ENCODE measurements around the gene KLHL12.
"Not testable (repeated sequence)": the region's sequence is repeated elsewhere in the genome, so short reads cannot be mapped to it uniquely, and the experiment has no call there.

Gene KLHL12

GRCh38 chr1:202934755-202935154, 7.7 kb upstream of the KLHL12 start:
- no peaks in the 10 kb centered on the region for H3K27me3 ChIP-seq (replicated peaks; ENCODE audit: control insufficient read depth, insufficient read depth, low read length, poor library complexity, severe bottlenecking)
- no peak overlapping the region for H3K27ac ChIP-seq (ENCODE audit: insufficient read depth, low read length, poor library complexity, severe bottlenecking)
- H3K4me3 ChIP-seq (ENCODE audit: insufficient read depth, low read depth, low read length, poor library complexity, severe bottlenecking): no peak overlapping the region
- no peaks in the 10 kb centered on the region for H3K36me3 ChIP-seq (ENCODE audit: control insufficient read depth, insufficient read depth, low read length)
- no peak for DNase-seq
- H3K4me1 ChIP-seq (ENCODE audit: control insufficient read depth, insufficient read depth, low read length, poor library complexity, severe bottlenecking): no peaks in the 10 kb centered on the region
- no peaks in the 10 kb centered on the region for H3K9me3 ChIP-seq (ENCODE audit: control insufficient read depth, low read length)

DNA sequence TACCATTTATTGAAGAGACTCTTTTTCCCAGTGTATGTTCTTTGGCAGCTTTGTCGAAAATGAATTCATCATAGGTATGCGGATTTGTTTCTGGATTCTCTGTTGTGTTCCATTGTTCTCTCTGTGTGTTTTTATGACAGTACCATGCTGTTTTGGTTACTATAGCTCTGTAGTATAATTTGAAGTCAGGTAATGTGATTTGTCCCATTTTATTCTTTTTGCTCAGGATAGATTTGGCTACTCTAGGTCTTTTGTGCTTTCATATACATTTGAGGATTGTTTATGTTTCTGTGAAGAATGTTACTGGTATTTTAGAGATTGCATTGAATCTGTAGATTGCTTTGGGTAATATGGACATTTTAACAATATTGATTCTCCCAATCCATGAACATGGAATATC, 5.4 kb upstream of the KLHL12 start:
- H3K27me3 ChIP-seq (replicated peaks; ENCODE audit: control insufficient read depth, insufficient read depth, low read length, poor library complexity, severe bottlenecking): no peaks in the 10 kb centered on the region

DNA sequence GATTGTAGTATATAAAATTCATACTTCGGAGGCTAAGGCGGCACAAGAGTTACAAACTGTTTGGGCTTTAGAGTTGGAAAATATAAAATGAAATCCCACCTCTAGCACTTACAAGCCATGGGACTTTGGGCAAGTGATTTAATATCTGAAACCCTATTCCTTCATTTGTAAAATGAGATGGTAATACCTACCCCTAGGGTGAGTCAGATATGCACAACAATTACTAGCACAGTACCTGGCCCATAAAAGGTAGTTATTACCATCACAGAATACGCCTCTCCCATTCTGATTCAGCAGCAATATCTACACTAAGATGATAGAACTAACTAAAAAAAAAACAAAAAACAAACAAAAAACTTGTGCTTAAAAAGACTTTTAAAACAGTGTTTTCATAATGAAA, 3.5 kb downstream of the KLHL12 start:
- Histone ChIP-seq H3K4me3 (ENCODE audit: insufficient read depth, low read depth, low read length, poor library complexity, severe bottlenecking) (no peak overlapping the region), H3K36me3 (ENCODE audit: control insufficient read depth, insufficient read depth, low read length) (peaks cover 19% of the 10 kb centered on the region), H3K4me1 (ENCODE audit: control insufficient read depth, insufficient read depth, low read length, poor library complexity, severe bottlenecking) (peaks cover 7% of the 10 kb centered on the region), H3K9me3 (ENCODE audit: control insufficient read depth, low read length) (no peaks in the 10 kb centered on the region), H3K27ac (ENCODE audit: insufficient read depth, low read length, poor library complexity, severe bottlenecking) (no peak overlapping the region), H3K27me3 (replicated peaks; ENCODE audit: control insufficient read depth, insufficient read depth, low read length, poor library complexity, severe bottlenecking) (no peaks in the 10 kb centered on the region)
- no peak for DNase-seq

More for the DNA sequence above, 5.4 kb upstream of the KLHL12 start:
- Histone ChIP-seq H3K4me1 (ENCODE audit: control insufficient read depth, insufficient read depth, low read length, poor library complexity, severe bottlenecking) (no peaks in the 10 kb centered on the region), H3K9me3 (ENCODE audit: control insufficient read depth, low read length) (no peaks in the 10 kb centered on the region), H3K4me3 (ENCODE audit: insufficient read depth, low read depth, low read length, poor library complexity, severe bottlenecking) (no peak overlapping the region), H3K36me3 (ENCODE audit: control insufficient read depth, insufficient read depth, low read length) (no peaks in the 10 kb centered on the region), H3K27ac (ENCODE audit: insufficient read depth, low read length, poor library complexity, severe bottlenecking) (no peak overlapping the region)
- DNase-seq: no peak

- H3K9me3 ChIP-seq (ENCODE audit: control insufficient read depth, low read length): no peaks in the 10 kb centered on the region
- no peaks in the 10 kb centered on the region for H3K4me1 ChIP-seq (ENCODE audit: control insufficient read depth, insufficient read depth, low read length, poor library complexity, severe bottlenecking)
- H3K4me3 ChIP-seq (ENCODE audit: insufficient read depth, low read depth, low read length, poor library complexity, severe bottlenecking): no peak overlapping the region
- no peak for DNase-seq
- H3K27me3 ChIP-seq (replicated peaks; ENCODE audit: control insufficient read depth, insufficient read depth, low read length, poor library complexity, severe bottlenecking): no peaks in the 10 kb centered on the region
- peaks cover 52% of the 10 kb centered on the region for H3K36me3 ChIP-seq (ENCODE audit: control insufficient read depth, insufficient read depth, low read length)
- H3K27ac ChIP-seq (ENCODE audit: insufficient read depth, low read length, poor library complexity, severe bottlenecking): no peak overlapping the region
These were observed 7.4 kb downstream of the KLHL12 start for GRCh38 chr1:202919615-202920014.

DNA sequence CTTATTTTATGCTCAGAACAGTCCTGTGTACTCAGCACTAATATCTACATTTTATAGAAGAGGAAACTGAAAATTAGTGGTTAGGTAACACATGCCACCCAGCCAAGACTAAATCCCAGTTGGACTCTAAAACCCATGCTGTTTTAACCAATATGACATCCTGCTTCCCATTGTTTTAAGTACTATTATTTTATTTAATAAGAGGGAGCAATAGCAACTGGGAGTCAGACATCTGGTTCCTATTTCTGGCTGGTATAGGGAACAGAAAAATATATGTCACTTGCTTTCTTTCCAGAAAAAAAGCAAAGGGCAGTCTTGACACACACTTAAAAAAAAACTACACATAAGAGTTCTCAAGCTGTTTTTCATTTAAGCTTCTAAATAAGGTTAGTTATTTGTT, 11.9 kb downstream of the KLHL12 start:
- DNase-seq: no peak
- Histone ChIP-seq H3K27me3 (replicated peaks; ENCODE audit: control insufficient read depth, insufficient read depth, low read length, poor library complexity, severe bottlenecking) (no peaks in the 10 kb centered on the region), H3K27ac (ENCODE audit: insufficient read depth, low read length, poor library complexity, severe bottlenecking) (no peak overlapping the region), H3K4me1 (ENCODE audit: control insufficient read depth, insufficient read depth, low read length, poor library complexity, severe bottlenecking) (no peaks in the 10 kb centered on the region), H3K9me3 (ENCODE audit: control insufficient read depth, low read length) (no peaks in the 10 kb centered on the region), H3K36me3 (ENCODE audit: control insufficient read depth, insufficient read depth, low read length) (peaks cover 67% of the 10 kb centered on the region), H3K4me3 (ENCODE audit: insufficient read depth, low read depth, low read length, poor library complexity, severe bottlenecking) (no peak overlapping the region)

DNA sequence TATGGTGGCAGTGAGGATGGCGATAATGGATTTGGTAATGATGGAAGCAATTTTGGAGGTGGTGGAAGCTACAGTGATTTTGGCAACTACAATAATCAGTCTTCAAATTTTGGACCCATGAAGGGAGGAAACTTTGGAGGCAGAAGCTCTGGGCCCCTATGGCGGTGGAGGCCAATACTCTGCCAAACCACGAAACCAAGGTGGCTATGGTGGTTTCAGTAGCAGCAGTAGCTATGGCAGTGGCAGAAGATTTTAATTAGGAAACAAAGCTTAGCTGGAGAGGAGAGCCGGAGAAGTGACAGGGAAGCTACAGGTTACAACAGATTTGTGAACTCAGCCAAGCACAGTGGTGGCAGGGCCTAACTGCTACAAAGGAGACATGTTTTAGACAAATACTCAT, 14.6 kb downstream of the KLHL12 start:
- H3K36me3 ChIP-seq (ENCODE audit: control insufficient read depth, insufficient read depth, low read length): peaks cover 71% of the 10 kb centered on the region
- H3K27me3 ChIP-seq (replicated peaks; ENCODE audit: control insufficient read depth, insufficient read depth, low read length, poor library complexity, severe bottlenecking); DNase-seq; H3K9me3 ChIP-seq (ENCODE audit: control insufficient read depth, low read length); H3K4me3 ChIP-seq (ENCODE audit: insufficient read depth, low read depth, low read length, poor library complexity, severe bottlenecking); H3K4me1 ChIP-seq (ENCODE audit: control insufficient read depth, insufficient read depth, low read length, poor library complexity, severe bottlenecking); H3K27ac ChIP-seq (ENCODE audit: insufficient read depth, low read length, poor library complexity, severe bottlenecking): not testable (repeated sequence)

GRCh38 chr1:202909494-202909893, 17.5 kb downstream of the KLHL12 start:
- DNase-seq: no peak
- Histone ChIP-seq H3K4me3 (ENCODE audit: insufficient read depth, low read depth, low read length, poor library complexity, severe bottlenecking) (no peak overlapping the region), H3K27me3 (replicated peaks; ENCODE audit: control insufficient read depth, insufficient read depth, low read length, poor library complexity, severe bottlenecking) (no peaks in the 10 kb centered on the region), H3K36me3 (ENCODE audit: control insufficient read depth, insufficient read depth, low read length) (peaks cover 58% of the 10 kb centered on the region), H3K9me3 (ENCODE audit: control insufficient read depth, low read length) (no peaks in the 10 kb centered on the region), H3K27ac (ENCODE audit: insufficient read depth, low read length, poor library complexity, severe bottlenecking) (no peak overlapping the region), H3K4me1 (ENCODE audit: control insufficient read depth, insufficient read depth, low read length, poor library complexity, severe bottlenecking) (no peaks in the 10 kb centered on the region)

DNA sequence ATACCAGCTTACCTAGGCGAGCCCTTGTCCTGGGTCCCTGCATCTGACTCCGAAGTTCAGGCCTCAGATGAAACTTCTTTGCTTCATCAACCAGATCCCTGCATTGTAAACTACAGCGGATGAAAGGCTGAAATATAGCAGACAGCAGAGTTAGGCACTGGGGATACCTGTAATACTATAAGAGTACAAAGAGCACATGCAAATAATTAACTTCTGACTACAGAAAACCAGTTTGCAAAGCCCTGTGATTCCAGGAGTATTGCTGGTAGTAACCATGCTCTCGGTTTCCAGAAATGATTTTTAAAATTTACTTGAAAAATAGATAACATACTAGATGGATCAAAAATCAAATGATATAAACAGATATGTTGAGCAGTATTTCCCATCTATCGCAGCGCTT, 18.0 kb downstream of the KLHL12 start:
- H3K36me3 ChIP-seq (ENCODE audit: control insufficient read depth, insufficient read depth, low read length): peaks cover 58% of the 10 kb centered on the region
- H3K4me1 ChIP-seq (ENCODE audit: control insufficient read depth, insufficient read depth, low read length, poor library complexity, severe bottlenecking): no peaks in the 10 kb centered on the region
- no peak for DNase-seq
- no peaks in the 10 kb centered on the region for H3K27me3 ChIP-seq (replicated peaks; ENCODE audit: control insufficient read depth, insufficient read depth, low read length, poor library complexity, severe bottlenecking)
- no peak overlapping the region for H3K4me3 ChIP-seq (ENCODE audit: insufficient read depth, low read depth, low read length, poor library complexity, severe bottlenecking)
- no peak overlapping the region for H3K27ac ChIP-seq (ENCODE audit: insufficient read depth, low read length, poor library complexity, severe bottlenecking)
- H3K9me3 ChIP-seq (ENCODE audit: control insufficient read depth, low read length): no peaks in the 10 kb centered on the region

GRCh38 chr1:202905331-202905730, 21.7 kb downstream of the KLHL12 start:
- Histone ChIP-seq H3K27ac (ENCODE audit: insufficient read depth, low read length, poor library complexity, severe bottlenecking) (no peak overlapping the region), H3K27me3 (replicated peaks; ENCODE audit: control insufficient read depth, insufficient read depth, low read length, poor library complexity, severe bottlenecking) (no peaks in the 10 kb centered on the region), H3K4me3 (ENCODE audit: insufficient read depth, low read depth, low read length, poor library complexity, severe bottlenecking) (no peak overlapping the region), H3K9me3 (ENCODE audit: control insufficient read depth, low read length) (no peaks in the 10 kb centered on the region), H3K4me1 (ENCODE audit: control insufficient read depth, insufficient read depth, low read length, poor library complexity, severe bottlenecking) (no peaks in the 10 kb centered on the region), H3K36me3 (ENCODE audit: control insufficient read depth, insufficient read depth, low read length) (peaks cover 41% of the 10 kb centered on the region)
- no peak for DNase-seq

DNA sequence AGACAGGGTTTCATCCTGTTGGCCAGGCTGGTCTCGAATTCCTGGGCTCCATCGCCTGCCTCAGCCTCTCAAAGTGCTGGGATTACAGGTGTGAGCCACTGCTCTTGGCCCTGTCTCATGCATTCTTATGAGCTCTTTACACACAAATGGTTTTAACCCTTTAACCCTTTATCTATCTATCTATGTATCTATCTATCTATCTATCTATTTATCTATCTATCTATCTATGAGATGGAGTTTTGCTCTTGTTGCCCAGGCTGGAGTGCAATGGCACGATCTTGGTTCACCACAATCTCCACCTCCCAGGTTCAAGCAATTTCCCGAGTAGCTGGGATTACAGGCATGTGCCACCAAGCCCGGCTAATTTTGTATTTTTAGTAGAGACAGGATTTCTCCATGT, 23.2 kb downstream of the KLHL12 start:
- not testable (repeated sequence) for H3K4me3 ChIP-seq (ENCODE audit: insufficient read depth, low read depth, low read length, poor library complexity, severe bottlenecking); DNase-seq; H3K27me3 ChIP-seq (replicated peaks; ENCODE audit: control insufficient read depth, insufficient read depth, low read length, poor library complexity, severe bottlenecking); H3K9me3 ChIP-seq (ENCODE audit: control insufficient read depth, low read length); H3K4me1 ChIP-seq (ENCODE audit: control insufficient read depth, insufficient read depth, low read length, poor library complexity, severe bottlenecking); H3K27ac ChIP-seq (ENCODE audit: insufficient read depth, low read length, poor library complexity, severe bottlenecking)
- peaks cover 26% of the 10 kb centered on the region for H3K36me3 ChIP-seq (ENCODE audit: control insufficient read depth, insufficient read depth, low read length)

- Histone ChIP-seq H3K27ac (ENCODE audit: insufficient read depth, low read length, poor library complexity, severe bottlenecking) (no peak overlapping the region), H3K36me3 (ENCODE audit: control insufficient read depth, insufficient read depth, low read length) (peaks cover 13% of the 10 kb centered on the region), H3K9me3 (ENCODE audit: control insufficient read depth, low read length) (no peaks in the 10 kb centered on the region), H3K27me3 (replicated peaks; ENCODE audit: control insufficient read depth, insufficient read depth, low read length, poor library complexity, severe bottlenecking) (no peaks in the 10 kb centered on the region), H3K4me3 (ENCODE audit: insufficient read depth, low read depth, low read length, poor library complexity, severe bottlenecking) (no peak overlapping the region), H3K4me1 (ENCODE audit: control insufficient read depth, insufficient read depth, low read length, poor library complexity, severe bottlenecking) (no peaks in the 10 kb centered on the region)
- DNase-seq: no peak
These were observed 25.5 kb downstream of the KLHL12 start for GRCh38 chr1:202901555-202901954.
